Measurements from ENCODE around the gene CA5B.
"Not testable (repeated sequence)": the region's sequence is repeated elsewhere in the genome, so short reads cannot be mapped to it uniquely, and the experiment has no call there.

The CA5B gene

GRCh38 chrX:15755091-15755490, 17.0 kb downstream of the CA5B start:
- Histone ChIP-seq H3K4me1 (ENCODE audit: control insufficient read depth in 1 of 2, insufficient read depth in 1 of 2, low read depth in 1 of 2, low read length in 1 of 2) (peaks cover 8% of the 10 kb centered on the region in 2 experiments), H3K27ac (no peak overlapping the region), H3K36me3 (no peaks in the 10 kb centered on the region), H3K9me3 (no peaks in the 10 kb centered on the region), H3K27me3 (no peaks in the 10 kb centered on the region), H3K4me3 (ENCODE audit: low read depth in 1 of 2, low read length in 1 of 2) (no peak overlapping the region)
- TF ChIP-seq, protein P1, sequence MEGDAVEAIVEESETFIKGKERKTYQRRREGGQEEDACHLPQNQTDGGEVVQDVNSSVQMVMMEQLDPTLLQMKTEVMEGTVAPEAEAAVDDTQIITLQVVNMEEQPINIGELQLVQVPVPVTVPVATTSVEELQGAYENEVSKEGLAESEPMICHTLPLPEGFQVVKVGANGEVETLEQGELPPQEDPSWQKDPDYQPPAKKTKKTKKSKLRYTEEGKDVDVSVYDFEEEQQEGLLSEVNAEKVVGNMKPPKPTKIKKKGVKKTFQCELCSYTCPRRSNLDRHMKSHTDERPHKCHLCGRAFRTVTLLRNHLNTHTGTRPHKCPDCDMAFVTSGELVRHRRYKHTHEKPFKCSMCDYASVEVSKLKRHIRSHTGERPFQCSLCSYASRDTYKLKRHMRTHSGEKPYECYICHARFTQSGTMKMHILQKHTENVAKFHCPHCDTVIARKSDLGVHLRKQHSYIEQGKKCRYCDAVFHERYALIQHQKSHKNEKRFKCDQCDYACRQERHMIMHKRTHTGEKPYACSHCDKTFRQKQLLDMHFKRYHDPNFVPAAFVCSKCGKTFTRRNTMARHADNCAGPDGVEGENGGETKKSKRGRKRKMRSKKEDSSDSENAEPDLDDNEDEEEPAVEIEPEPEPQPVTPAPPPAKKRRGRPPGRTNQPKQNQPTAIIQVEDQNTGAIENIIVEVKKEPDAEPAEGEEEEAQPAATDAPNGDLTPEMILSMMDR (IDR thresholded peaks at IDR 0.05): no peak

- Histone ChIP-seq H3K4me3 (ENCODE audit: low read depth in 1 of 2, low read length in 1 of 2) (no peak overlapping the region), H3K9me3 (no peaks in the 10 kb centered on the region), H3K36me3 (no peaks in the 10 kb centered on the region), H3K4me1 (ENCODE audit: control insufficient read depth in 1 of 2, insufficient read depth in 1 of 2, low read depth in 1 of 2, low read length in 1 of 2) (no peaks in the 10 kb centered on the region), H3K27ac (no peak overlapping the region), H3K27me3 (no peaks in the 10 kb centered on the region)
- TF ChIP-seq, protein P1 (IDR thresholded peaks at IDR 0.05): no peak
Measured at GRCh38 chrX:15758140-15758539, 20.1 kb downstream of the CA5B start.

DNA sequence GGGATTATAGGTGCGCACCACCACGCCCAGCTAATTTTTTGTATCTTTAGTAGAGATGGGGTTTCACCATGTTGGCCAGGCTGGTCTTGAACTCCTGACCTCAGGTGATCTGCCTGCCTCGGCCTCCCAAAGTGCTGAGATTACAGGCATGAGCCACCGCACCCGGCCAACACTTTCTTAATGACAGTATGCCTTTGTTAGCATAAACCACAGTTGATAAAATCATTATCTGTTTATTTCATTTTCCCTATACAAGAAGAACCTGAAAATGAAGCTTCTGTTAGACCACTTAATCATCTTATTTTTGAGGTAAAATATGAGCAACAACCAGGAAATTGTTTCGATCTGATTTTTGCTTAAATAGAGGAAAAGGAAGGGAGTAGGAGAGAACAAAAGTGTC, 21.8 kb downstream of the CA5B start:
- not testable (repeated sequence) for H3K36me3 ChIP-seq; H3K27me3 ChIP-seq; H3K9me3 ChIP-seq; H3K4me1 ChIP-seq (ENCODE audit: control insufficient read depth in 1 of 2, insufficient read depth in 1 of 2, low read depth in 1 of 2, low read length in 1 of 2); H3K4me3 ChIP-seq (ENCODE audit: low read depth in 1 of 2, low read length in 1 of 2); H3K27ac ChIP-seq

DNA sequence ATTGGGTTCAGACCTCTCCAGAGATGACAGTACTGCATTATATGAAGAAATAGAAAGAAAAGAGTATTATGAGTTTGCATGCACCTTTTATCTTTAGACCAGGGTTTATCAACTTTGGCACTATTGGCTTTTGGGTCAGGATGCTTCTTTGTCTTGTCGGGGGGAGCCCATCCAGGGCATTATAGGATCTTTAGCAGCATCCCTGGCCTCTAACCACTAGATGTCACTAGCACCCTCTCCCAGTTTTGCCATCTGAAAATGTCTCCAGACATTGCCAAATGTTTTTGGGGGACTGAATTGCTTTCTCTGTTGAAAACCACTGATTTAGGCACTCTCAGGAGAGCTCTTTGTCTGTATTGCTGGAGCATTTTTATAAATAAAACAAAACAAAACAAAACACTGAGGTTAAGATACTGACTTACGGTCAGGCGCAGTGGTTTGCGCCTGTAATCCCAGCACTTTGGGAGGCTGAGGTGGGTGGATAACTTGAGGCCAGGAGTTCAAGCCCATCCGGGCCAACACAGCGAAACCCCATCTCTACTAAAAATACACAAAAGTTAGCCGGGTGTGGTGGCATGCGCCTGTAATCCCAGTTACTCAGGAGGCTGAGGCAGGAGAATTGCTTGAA, 23.6 kb downstream of the CA5B start:
- H3K4me3 ChIP-seq (ENCODE audit: low read depth in 1 of 2, low read length in 1 of 2): no peak overlapping the region
- peaks cover 4% of the 10 kb centered on the region for H3K36me3 ChIP-seq
- H3K9me3 ChIP-seq: no peaks in the 10 kb centered on the region
- H3K27ac ChIP-seq: no peak overlapping the region
- H3K27me3 ChIP-seq: no peaks in the 10 kb centered on the region
- TF ChIP-seq, protein P1 (IDR thresholded peaks at IDR 0.05): peak; percentile 36
- H3K4me1 ChIP-seq (ENCODE audit: control insufficient read depth in 1 of 2, insufficient read depth in 1 of 2, low read depth in 1 of 2, low read length in 1 of 2): no peaks in the 10 kb centered on the region

GRCh38 chrX:15769300-15769954, 31.4 kb downstream of the CA5B start:
- Histone ChIP-seq H3K9me3 (no peaks in the 10 kb centered on the region), H3K36me3 (peaks cover 10% of the 10 kb centered on the region), H3K4me1 (ENCODE audit: control insufficient read depth in 1 of 2, insufficient read depth in 1 of 2, low read depth in 1 of 2, low read length in 1 of 2) (no peaks in the 10 kb centered on the region), H3K27ac (no peak overlapping the region), H3K4me3 (ENCODE audit: low read depth in 1 of 2, low read length in 1 of 2) (no peak overlapping the region), H3K27me3 (no peaks in the 10 kb centered on the region)
- TF ChIP-seq, protein P1 (IDR thresholded peaks at IDR 0.05): no peak

GRCh38 chrX:15781961-15782699, 44.1 kb downstream of the CA5B start:
- H3K27me3 ChIP-seq: no peaks in the 10 kb centered on the region
- TF ChIP-seq, protein P1 (IDR thresholded peaks at IDR 0.05): no peak
- H3K9me3 ChIP-seq: no peaks in the 10 kb centered on the region
- peaks cover 12% of the 10 kb centered on the region for H3K36me3 ChIP-seq
- no peak overlapping the region for H3K4me3 ChIP-seq (ENCODE audit: low read depth in 1 of 2, low read length in 1 of 2)
- H3K4me1 ChIP-seq (ENCODE audit: control insufficient read depth in 1 of 2, insufficient read depth in 1 of 2, low read depth in 1 of 2, low read length in 1 of 2): peaks cover 9 to 11% of the 10 kb centered on the region in 2 experiments
- peak overlapping the region; percentile 60 for H3K27ac ChIP-seq

Measured in neutrophil (primary cell).